Daoy (cell line): ENCODE data around the gene CENATAC. TPM values are rescaled to one million over a fixed set of nuclear protein-coding genes. Genes with fewer than 3 reads are reported as not detected.
"Not testable (repeated sequence)": the region's sequence is repeated elsewhere in the genome, so short reads cannot be mapped to it uniquely, and the experiment has no call there.

Source experiments
- DNase-seq: peaks from one replicate; pipeline ENCODE4 v3.0.0-alpha.2; 2015; ENCODE audit warnings: low read depth
- total RNA-seq: library from RNA; depleted of rRNA; stranded (reverse); fragments of >200 nt; shearing (Covaris generic); gene quantifications from 2 replicates; pipeline ENCODE4 v1.2.3, GENCODE V29; 2014

CENATAC gene
- total RNA-seq, 1 experiment from 2014 or later = 27.3 TPM

DNA sequence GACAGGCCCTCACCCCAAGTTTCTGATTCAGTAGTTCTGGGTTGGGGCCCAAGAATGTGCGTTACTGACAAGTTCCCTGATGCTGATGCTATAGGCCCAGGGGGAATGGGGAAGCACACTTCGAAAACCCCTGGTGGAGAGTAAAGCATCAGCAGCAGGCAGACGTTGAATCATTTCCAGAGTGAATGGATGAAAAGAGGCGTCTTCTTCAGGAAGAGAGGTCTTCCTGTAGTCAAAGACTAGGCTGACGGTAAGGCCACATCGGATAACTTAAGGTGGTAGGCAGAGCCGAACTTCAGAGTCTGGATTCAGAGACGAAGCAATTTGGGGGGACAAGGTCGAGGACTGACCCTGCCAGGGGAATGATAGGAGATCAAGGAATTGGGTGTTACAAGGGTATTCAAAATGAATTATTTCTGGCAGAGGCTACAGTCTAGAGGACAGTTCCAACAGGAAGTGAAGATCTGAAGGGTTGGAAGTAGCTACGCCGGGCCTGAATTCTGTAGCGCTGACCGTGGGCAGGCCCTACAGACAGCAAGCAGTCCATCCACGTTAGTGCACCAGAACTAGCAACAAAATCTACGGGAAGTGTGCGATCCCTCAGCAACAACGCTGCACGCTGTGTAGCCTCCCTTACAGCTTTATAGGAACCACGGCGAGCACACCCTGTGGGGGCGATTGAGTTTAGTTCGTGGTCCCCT is 862 bp upstream of the CENATAC start:
- no peak for DNase-seq

- DNase-seq = no peak
Measured at GRCh38 chr11:118998388-118998717, 415 bp downstream of the CENATAC start.

GRCh38 chr11:118998822-118999221 is 884 bp downstream of the CENATAC start:
- DNase-seq = peak; percentile 81

DNA sequence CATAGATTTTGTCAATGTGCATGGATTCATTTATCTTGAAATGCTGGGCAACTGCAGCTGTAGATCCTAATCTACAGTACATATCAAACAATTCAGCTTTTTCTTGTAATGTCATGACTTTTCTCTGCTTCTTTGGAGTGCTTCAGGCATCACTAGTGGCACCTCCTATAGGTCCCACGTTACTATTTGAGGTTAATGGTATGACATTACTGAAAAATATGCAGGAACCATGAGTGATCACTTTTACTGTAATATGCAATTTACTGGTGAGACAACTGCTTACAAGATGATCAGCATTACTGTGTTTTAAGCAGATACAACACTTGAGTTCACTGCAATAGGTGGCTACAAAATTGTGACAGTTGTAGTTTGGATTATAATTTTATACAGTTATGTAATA is 3.0 kb downstream of the CENATAC start:
- DNase-seq = no peak

DNA sequence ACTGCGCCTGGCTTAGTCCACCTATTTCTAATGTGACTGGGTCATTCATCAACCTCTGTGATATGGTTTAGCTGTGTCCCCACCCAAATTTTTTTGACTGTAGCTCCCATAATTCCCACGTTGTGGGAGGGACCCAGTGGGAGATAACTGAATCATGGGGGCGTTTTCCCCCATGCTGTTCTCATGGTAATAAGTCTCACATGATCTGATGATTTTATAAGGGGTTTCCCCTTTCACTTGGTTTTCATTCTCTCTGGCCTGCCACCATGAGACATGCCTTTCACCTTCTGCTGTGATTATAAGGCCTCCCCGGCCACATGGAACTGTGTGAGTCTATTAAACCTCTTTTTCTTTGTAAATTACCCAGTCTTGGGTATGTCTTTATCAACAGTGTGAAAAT is 8.7 kb downstream of the CENATAC start:
- DNase-seq = no peak

DNA sequence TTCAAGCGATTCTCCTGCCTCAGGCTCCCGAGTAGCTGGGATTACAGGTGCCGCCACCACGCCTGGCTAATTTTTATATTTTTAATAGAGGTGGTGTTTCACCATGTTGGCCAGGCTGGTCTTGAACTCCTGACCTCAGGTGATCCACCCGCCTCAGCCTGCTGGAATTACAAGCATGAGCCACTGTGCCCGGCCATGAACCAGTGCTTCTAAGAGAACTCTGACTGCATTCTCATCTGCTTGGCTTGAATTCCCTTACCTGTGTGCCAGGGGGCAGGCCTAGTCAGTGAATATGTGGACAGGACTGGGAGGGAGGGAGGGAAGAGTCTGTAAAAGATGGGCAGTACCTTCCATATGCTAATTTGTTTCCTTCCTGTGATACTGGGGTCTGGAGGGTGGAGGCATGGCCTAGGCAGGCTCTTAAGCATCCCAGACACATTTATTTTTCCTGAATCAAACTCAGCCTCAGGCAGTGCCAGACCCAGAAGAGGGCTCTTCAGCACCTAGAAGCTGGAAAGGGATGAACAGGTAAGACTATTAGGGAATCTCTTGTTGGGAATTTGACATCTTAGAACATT is 13.6 kb downstream of the CENATAC start:
- no peak for DNase-seq

- no peak for DNase-seq
Measured at GRCh38 chr11:119012629-119013170, 14.8 kb downstream of the CENATAC start.

GRCh38 chr11:119014209-119014924 is 16.4 kb downstream of the CENATAC start:
- DNase-seq = no peak

DNA sequence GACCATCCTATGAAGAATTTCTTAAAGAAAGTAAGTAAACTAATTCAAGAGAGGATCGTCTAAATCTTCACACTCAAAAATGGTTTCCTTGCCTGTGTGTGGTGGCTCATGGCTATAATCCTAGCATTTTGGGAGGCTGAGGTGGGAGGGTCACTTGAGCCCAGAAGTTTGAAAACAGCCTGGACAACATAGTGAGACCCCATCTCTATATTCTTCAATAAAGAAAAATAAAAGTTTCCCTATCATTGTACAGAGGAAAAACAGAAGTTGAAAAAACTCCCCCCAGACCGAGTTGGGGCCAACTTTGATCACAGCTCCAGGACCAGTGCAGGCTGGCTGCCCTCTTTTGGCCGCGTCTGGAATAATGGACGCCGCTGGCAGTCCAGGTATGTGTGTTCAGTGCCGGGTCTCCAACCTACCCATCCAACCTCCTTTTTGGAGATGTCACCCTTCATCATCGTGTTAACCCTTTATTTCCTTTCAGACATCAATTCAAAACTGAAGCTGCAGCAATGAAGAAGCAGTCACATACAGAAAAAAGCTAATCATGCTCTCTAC is 17.2 kb downstream of the CENATAC start:
- no peak for DNase-seq

GRCh38 chr11:119016216-119017009 is 18.5 kb downstream of the CENATAC start:
- DNase-seq = no peak

- DNase-seq = not testable (repeated sequence)
Measured at GRCh38 chr11:119017377-119017776, 19.4 kb downstream of the CENATAC start.

DNA sequence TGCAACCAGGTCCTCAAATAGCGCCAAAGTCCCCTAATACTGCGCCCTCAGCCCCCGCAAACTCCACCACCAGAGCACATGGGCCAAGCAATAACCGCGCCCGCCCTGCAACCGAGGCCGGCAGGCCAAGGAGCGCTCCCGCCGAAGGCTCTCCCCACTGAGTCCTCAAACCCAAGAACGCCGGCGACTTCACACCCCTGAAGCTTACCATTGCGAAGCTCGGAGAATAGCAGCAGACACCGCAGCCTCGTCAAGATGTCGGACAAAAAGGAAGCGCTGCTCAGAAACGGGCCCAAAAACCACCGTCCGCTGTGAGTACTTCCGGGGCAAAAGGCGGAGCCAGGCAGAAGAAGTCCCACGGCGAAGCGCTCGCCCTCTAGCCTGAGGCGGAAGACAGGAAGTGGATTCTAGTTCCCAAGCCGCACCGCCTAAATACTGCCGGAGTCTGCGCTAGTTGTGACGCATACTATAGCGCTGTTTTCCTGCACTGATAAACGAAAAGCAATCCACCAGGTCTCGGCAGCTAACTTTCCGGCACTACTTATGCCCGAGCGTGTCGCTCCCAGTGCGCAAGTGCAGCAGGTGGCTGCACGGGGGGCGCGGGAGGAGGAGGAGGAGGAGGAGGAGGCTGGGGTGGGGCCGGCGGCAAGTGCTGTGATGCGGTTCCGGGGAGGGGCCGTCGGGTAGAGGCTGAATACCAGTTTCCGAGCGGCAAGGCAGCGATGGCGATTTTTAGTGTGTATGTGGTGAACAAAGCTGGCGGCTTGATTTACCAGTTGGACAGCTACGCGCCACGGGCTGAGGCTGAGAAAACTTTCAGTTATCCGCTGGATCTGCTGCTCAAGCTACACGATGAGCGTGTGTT is 20.4 kb downstream of the CENATAC start, which contains the start of the genes RPS25 and TRAPPC4:
Gene RPS25, minus strand, starts transcription at position 270 of the 865 bp plus-strand sequence. Its CDS starts 59 bp downstream, at position 211.
Gene TRAPPC4, plus strand, starts transcription at position 693 of the 865 bp plus-strand sequence. Its CDS starts 30 bp downstream, at position 723.
- DNase-seq = peak; percentile 96

DNA sequence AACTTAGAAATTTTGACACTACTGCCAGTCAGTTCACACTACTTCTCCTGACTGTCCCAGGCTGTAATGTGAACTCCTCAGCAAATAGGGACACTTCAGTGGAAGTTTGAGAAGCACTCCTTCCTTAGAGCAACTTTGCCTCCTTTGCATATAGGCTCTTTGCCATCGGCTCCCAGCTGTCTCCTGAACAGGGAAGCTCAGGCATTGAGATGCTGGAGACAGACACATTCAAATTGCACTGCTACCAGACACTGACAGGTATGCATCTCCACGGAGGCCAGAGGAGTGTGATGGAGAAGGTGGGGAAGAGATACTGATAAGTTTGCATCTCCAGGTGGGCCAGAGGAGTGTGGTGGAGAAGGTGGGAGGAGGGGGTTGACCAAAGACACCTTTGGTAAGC is 22.1 kb downstream of the CENATAC start:
- DNase-seq = no peak

DNA sequence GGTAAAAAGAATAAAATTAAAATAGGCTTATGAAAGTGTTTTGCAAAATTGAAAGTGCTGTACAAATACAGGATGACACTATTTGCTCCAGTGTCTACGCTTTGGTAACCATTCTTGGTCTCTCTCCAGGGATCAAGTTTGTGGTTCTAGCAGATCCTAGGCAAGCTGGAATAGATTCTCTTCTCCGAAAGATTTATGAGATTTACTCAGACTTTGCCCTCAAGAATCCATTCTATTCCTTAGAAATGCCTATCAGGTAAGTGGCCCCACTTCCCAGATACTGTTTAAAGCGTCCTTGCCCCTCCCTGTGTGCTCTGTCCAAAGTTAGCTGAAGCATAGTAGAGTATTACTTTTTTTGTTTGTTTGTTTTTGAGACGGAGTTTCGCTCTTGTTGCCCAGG is 23.7 kb downstream of the CENATAC start:
- no peak for DNase-seq

GRCh38 chr11:119023741-119024140 is 25.8 kb downstream of the CENATAC start:
- DNase-seq = no peak

GRCh38 chr11:119024430-119025098 is 26.6 kb downstream of the CENATAC start:
- no peak for DNase-seq

GRCh38 chr11:119025099-119025473 is 27.1 kb downstream of the CENATAC start:
- no peak for DNase-seq

GRCh38 chr11:119025541-119025940 is 27.6 kb downstream of the CENATAC start:
- DNase-seq = no peak

GRCh38 chr11:119025978-119026766 is 28.2 kb downstream of the CENATAC start:
- no peak for DNase-seq
